HL-60 (cell line): ENCODE data around the gene TK2.

Experiments
- CTCF ChIP-seq: IDR thresholded peaks from one replicate; pipeline ENCODE4 v1.5.1; 2011; ENCODE audit warnings: low read length, control low read depth, inconsistent platforms; ENCODE audit not compliant: insufficient read depth
- POLR2AphosphoS5 ChIP-seq: IDR thresholded peaks from 2 replicates; pipeline ENCODE4 v1.6.1; 2012; ENCODE audit warnings: low read depth
- REST ChIP-seq: IDR thresholded peaks from 2 replicates; pipeline ENCODE4 v1.6.1; 2012; ENCODE audit warnings: low read depth; ENCODE audit not compliant: insufficient replicate concordance

DNA sequence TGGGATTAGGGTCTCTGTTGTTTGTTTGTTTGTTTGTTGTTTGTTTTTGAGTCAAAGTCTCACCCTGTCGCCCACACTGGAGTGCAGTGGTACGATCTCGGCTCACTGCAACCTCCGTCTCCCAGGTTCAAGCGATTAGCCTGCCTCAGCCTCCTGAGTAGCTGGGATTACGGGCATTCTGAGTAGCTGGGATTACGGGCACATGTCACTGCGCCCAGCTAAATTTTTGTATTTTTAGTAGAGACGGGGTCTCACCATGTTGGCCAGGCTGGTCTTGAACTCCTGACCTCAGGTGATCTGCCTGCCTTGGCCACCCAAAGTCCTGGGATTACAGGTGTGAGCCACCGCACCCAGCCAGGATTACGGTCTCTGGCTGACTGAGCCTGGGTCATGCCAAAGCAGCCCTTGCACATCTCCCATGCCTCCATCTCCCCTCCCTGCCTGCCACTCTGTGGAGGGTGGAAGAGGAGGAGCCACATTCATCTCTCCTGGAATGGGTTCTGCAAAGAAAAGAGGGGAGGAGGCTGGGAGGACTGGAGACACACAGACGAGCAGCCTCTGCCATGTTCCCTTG, 63.6 kb downstream of the TK2 start:
- TF ChIP-seq POLR2AphosphoS5, result no peak
- TF ChIP-seq REST, result no peak
- TF ChIP-seq CTCF, result no peak
